GM12878 (cell line): ENCODE data around the gene SYTL4. TPM values are rescaled to one million over a fixed set of nuclear protein-coding genes. Genes with fewer than 3 reads are reported as not detected.

ENCODE experiments used
- ATAC-seq: fragments of 200-7000 bp; cut with Tn5 transposase; 3 replicates; pipeline ENCODE4 v1.9.1; 2020; ENCODE audit warnings: mild to moderate bottlenecking, moderate library complexity
- BruUV-seq: library from RNA; stranded (reverse); fragments of 400-500 nt; replicated peaks from 2 replicates; lab custom pipeline; 2021; lab: Mats Ljungman, UMichigan
- CTCF ChIA-PET: fragments of 300-600 bp; sonication (Branson Sonifier 250); formaldehyde crosslinking; extraction: SDS; loops from one replicate; lab custom pipeline; 2021; ENCODE audit warnings: inconsistent platforms; lab: Yijun Ruan, JAX
- POLR2A ChIA-PET: fragments of 350-600 bp; formaldehyde crosslinking; extraction: SDS; loops from one replicate; lab custom pipeline; 2021; ENCODE audit warnings: inconsistent platforms; lab: Charles Lee
- RAD21 ChIA-PET: fragments of 300-600 bp; sonication (Branson Sonifier 250); formaldehyde crosslinking; loops from one replicate; lab custom pipeline; 2023; ENCODE audit warnings: antibody characterized with exemption; ENCODE audit not compliant: unreplicated experiment; lab: Charles Lee
- SMC1A ChIA-PET: fragments of 300-600 bp; sonication (Branson Sonifier 250); formaldehyde crosslinking; loops from one replicate; lab custom pipeline; 2023; ENCODE audit not compliant: unreplicated experiment, uncharacterized antibody; lab: Charles Lee
- DNase-seq: peaks from one replicate; pipeline ENCODE4 v3.0.0-alpha.2; 2011; ENCODE audit warnings: low read depth, low spot score
- FAIRE-seq: peaks from 3 replicates; lab custom pipeline; 2011; peaks lifted over from hg19 to GRCh38; lab: Jason Lieb, UNC
- H2AFZ ChIP-seq: 2 replicates; pipeline ENCODE4 v1.6.0; 2011; ENCODE audit warnings: low read depth, low read length, control low read depth; ENCODE audit not compliant: control insufficient read depth
- H3K27ac ChIP-seq: 2 replicates; pipeline ENCODE4 v1.5.1; 2011; ENCODE audit warnings: control low read depth; ENCODE audit not compliant: control insufficient read depth, insufficient read depth
- H3K27me3 ChIP-seq, 2 experiments: replicated peaks in 1 of 2; 2 replicates each; pipeline versions ENCODE4 v1.6.0 to v1.6.1; 2011; ENCODE audit warnings: low read length in 1 of 2; ENCODE audit not compliant: control insufficient read depth in 2 of 2, insufficient read depth in 2 of 2
- H3K36me3 ChIP-seq, 2 experiments: 2 replicates each; pipeline ENCODE4 v1.5.1; 2011; ENCODE audit warnings: low read length in 1 of 2; ENCODE audit not compliant: control insufficient read depth in 2 of 2, insufficient read depth in 2 of 2
- H3K4me1 ChIP-seq: 2 replicates; pipeline ENCODE4 v1.6.1; 2011; ENCODE audit warnings: mild to moderate bottlenecking, low read length, moderate library complexity, mixed read lengths; ENCODE audit not compliant: control insufficient read depth, insufficient read depth
- H3K4me2 ChIP-seq: 2 replicates; pipeline ENCODE4 v1.6.0; 2011; ENCODE audit warnings: control low read depth; ENCODE audit not compliant: control insufficient read depth, insufficient read depth
- H3K4me3 ChIP-seq: fragments of 200-600 bp; sonication (generic); 2 replicates; pipeline ENCODE4 v1.5.1; 2016
- H3K79me2 ChIP-seq: 2 replicates; pipeline ENCODE4 v1.6.0; 2011; ENCODE audit warnings: low read length; ENCODE audit not compliant: control insufficient read depth, insufficient read depth
- H3K9ac ChIP-seq: 2 replicates; pipeline ENCODE4 v1.8.0; 2011; ENCODE audit warnings: low read length, control low read depth, mixed read lengths; ENCODE audit not compliant: control insufficient read depth, insufficient read depth
- H3K9me3 ChIP-seq: replicated peaks from 3 replicates; pipeline ENCODE4 v1.5.1; 2011; ENCODE audit warnings: mild to moderate bottlenecking, low read length; ENCODE audit not compliant: control insufficient read depth, insufficient read depth
- H4K20me1 ChIP-seq: 2 replicates; pipeline ENCODE4 v1.6.0; 2011; ENCODE audit not compliant: control insufficient read depth, insufficient read depth
- BACH1 ChIP-seq: fragments of 450-650 bp; IDR thresholded peaks from 2 replicates; pipeline ENCODE4 v1.6.1; 2017; ENCODE audit warnings: mild to moderate bottlenecking, borderline replicate concordance
- CHD1 ChIP-seq: IDR thresholded peaks from 2 replicates; pipeline ENCODE4 v1.6.1; 2012; ENCODE audit warnings: low read depth, low read length, improper control_type of control experiment
- CHD2 ChIP-seq: IDR thresholded peaks from 2 replicates; pipeline ENCODE4 v1.6.1; 2011; ENCODE audit warnings: low read depth, low read length, improper control_type of control experiment, borderline replicate concordance
- E2F4 ChIP-seq: IDR thresholded peaks from 2 replicates; pipeline ENCODE4 v1.6.1; 2012; ENCODE audit warnings: low read depth, low read length, improper control_type of control experiment
- E4F1 ChIP-seq: fragments of 450-650 bp; IDR thresholded peaks from 2 replicates; pipeline ENCODE4 v1.6.1; 2018; ENCODE audit warnings: borderline replicate concordance, mild to moderate bottlenecking; ENCODE audit not compliant: partially characterized antibody
- EGR1 ChIP-seq, 2 experiments: IDR thresholded peaks; 1 replicate in 1 of 2; 2 replicates in 1 of 2; pipeline ENCODE4 v1.6.1; 2011 to 2012; ENCODE audit warnings: low read depth in 2 of 2, low read length in 2 of 2, borderline replicate concordance in 1 of 2, mild to moderate bottlenecking in 1 of 2, moderate library complexity in 1 of 2
- GATAD2B ChIP-seq: fragments of 450-650 bp; conservative IDR thresholded peaks from 2 replicates; pipeline ENCODE4 v1.6.1; 2017; ENCODE audit warnings: low read depth, mild to moderate bottlenecking, moderate library complexity
- IKZF2 ChIP-seq, 2 experiments: fragments of 450-650 bp; IDR thresholded peaks; 2 replicates each; pipeline ENCODE4 v1.6.1; 2017; ENCODE audit warnings: mild to moderate bottlenecking in 2 of 2, moderate library complexity in 2 of 2
- IRF5 ChIP-seq: fragments of 450-650 bp; IDR thresholded peaks from 2 replicates; pipeline ENCODE4 v1.6.1; 2017; ENCODE audit warnings: borderline replicate concordance
- NR2F1 ChIP-seq: fragments of 450-650 bp; conservative IDR thresholded peaks from 2 replicates; pipeline ENCODE4 v1.6.1; 2017; ENCODE audit warnings: mild to moderate bottlenecking
- POLR2AphosphoS2 ChIP-seq: IDR thresholded peaks from 2 replicates; pipeline ENCODE4 v1.6.1; 2011; ENCODE audit warnings: low read depth, mild to moderate bottlenecking, low read length, improper control_type of control experiment, moderate library complexity
- RELA ChIP-seq: fragments of 450-650 bp; IDR thresholded peaks from 2 replicates; pipeline ENCODE4 v1.8.0; 2014; ENCODE audit warnings: borderline replicate concordance; ENCODE audit not compliant: partially characterized antibody
- TARDBP ChIP-seq: IDR thresholded peaks from 2 replicates; pipeline ENCODE4 v1.6.1; 2016; ENCODE audit warnings: borderline replicate concordance
- TCF3 ChIP-seq: IDR thresholded peaks from 2 replicates; pipeline ENCODE4 v1.6.1; 2012; ENCODE audit warnings: low read depth, mild to moderate bottlenecking, low read length, borderline replicate concordance; ENCODE audit not compliant: insufficient read depth
- USF1 ChIP-seq: IDR thresholded peaks from 2 replicates; pipeline ENCODE4 v1.6.1; 2011; ENCODE audit warnings: borderline replicate concordance, low read depth, mild to moderate bottlenecking, moderate library complexity, mixed read lengths, low read length; ENCODE audit not compliant: insufficient read depth; ENCODE audit errors: extremely low read length
- USF2 ChIP-seq: IDR thresholded peaks from 2 replicates; pipeline ENCODE4 v1.6.1; 2011; ENCODE audit warnings: low read depth, low read length, improper control_type of control experiment, borderline replicate concordance
- YY1 ChIP-seq: IDR thresholded peaks from 2 replicates; pipeline ENCODE4 v1.6.1; 2011; ENCODE audit warnings: low read depth, mild to moderate bottlenecking, low read length
- WGBS: methylation state at CpG from one replicate; pipeline ENCODE4 v1.1.6; 2016; ENCODE audit warnings: low lambda C conversion rate; ENCODE audit not compliant: insufficient replicate concordance, insufficient coverage; ENCODE audit errors: missing lambda C conversion rate; 5-methylcytosine and 5-hydroxymethylcytosine counted together
- in situ Hi-C: fragments of 300-500 bp; cut with MboI; formaldehyde crosslinking; loops from 9 replicates; pipeline ENCODE4 v1.14.3; 2018; ENCODE audit warnings: mixed read lengths
- intact Hi-C: fragments of 100-400 bp; cut with micrococcal nuclease; formaldehyde crosslinking; loops from one replicate; pipeline ENCODE4 v1.14.2; 2022; ENCODE audit not compliant: unreplicated experiment
- polyA plus RNA-seq, 11 experiments: library from polyadenylated mRNA; depleted of rRNA in 4 of 11; unstranded in 6 of 11; stranded (reverse) in 5 of 11; fragments of >200 nt; fragmentation: Nextera tagmentation in 4 of 11; fragmentation: Illumina TruSeq in 1 of 11; extraction: Ambion mirVana in 4 of 11; extraction: Trizol in 1 of 11; gene quantifications; 1 replicate in 1 of 11; 2 replicates in 10 of 11; pipeline versions ENCODE4 v1.2.1 to v1.2.3, GENCODE V29; 2011 to 2016; ENCODE audit warnings: inconsistent platforms in 2 of 11, missing spikeins in 2 of 11, low read depth in 1 of 11
- total RNA-seq, 4 experiments: library from RNA; depleted of rRNA in 3 of 4; stranded (reverse); fragments of >200 nt in 3 of 4; fragmentation: Illumina TruSeq in 1 of 4; extraction: Trizol in 1 of 4; gene quantifications; 2 replicates each; pipeline versions ENCODE4 v1.2.1 to v1.2.3, GENCODE V29; 2013 to 2021

SYTL4 gene
- total and polyA plus RNA-seq, 10 of the 15 experiments (the other 5 are each of a cell fraction or from before 2014, with no cell fraction given) = 0.07 to 0.74 (median 0.19) TPM; not detected in 2

GRCh38 chrX:100672966-100673365 is 59.0 kb downstream of the SYTL4 start (continued):
- no peak for TF ChIP-seq USF2
- TF ChIP-seq IRF5 = no peak
- TF ChIP-seq E2F4 = no peak
- no peak for TF ChIP-seq NR2F1
- TF ChIP-seq YY1 = no peak

- in situ Hi-C loops = no loop called here
- TF ChIP-seq TCF3 (no peak), RELA (no peak), BACH1 (no peak), GATAD2B (no peak), CHD1 (no peak), POLR2AphosphoS2 (no peak), TARDBP (no peak), EGR1 (IDR thresholded peaks at IDR 0.05; ENCODE audit: borderline replicate concordance in 1 of 2, low read depth in 2 of 2, low read length in 2 of 2) (no peak), E4F1 (no peak), IKZF2 (IDR thresholded peaks at IDR 0.05) (no peak), USF1 (no peak), CHD2 (no peak)
Observed at GRCh38 chrX:100663642-100664041, 68.3 kb downstream of the SYTL4 start.

More at GRCh38 chrX:100663642-100664041, 68.3 kb downstream of the SYTL4 start:
- FAIRE-seq (no peak), ATAC-seq (no peak), DNase-seq (no peak)
- no peak overlapping the region for H3K27ac ChIP-seq
- BruUV-seq = no TSS peak
- H3K79me2 ChIP-seq = no peaks in the 10 kb centered on the region
- H4K20me1 ChIP-seq = no peaks in the 10 kb centered on the region
- no peaks in the 10 kb centered on the region for H3K9me3 ChIP-seq
- H3K9ac ChIP-seq = no peak overlapping the region
- H3K4me3 ChIP-seq = no peak overlapping the region
- ChIA-PET SMC1A (interaction anchor here (0.8 kb wide), 1 partner anchor 20 kb away, joined by 4 read pairs; the partner anchor contains the start of gene SRPX2), RAD21 (no interaction called here), POLR2A (no interaction called here), CTCF (interaction anchor here (0.6 kb wide), 1 partner anchor 915 kb away, joined by 3 read pairs; no protein-coding TSS in a partner anchor)
- no peaks in the 10 kb centered on the region for H3K36me3 ChIP-seq
- H2AFZ ChIP-seq = no peak overlapping the region
- H3K4me1 ChIP-seq = no peaks in the 10 kb centered on the region
- H3K4me2 ChIP-seq = no peak overlapping the region
- no peaks in the 10 kb centered on the region for H3K27me3 ChIP-seq
- intact Hi-C loops = no loop called here
- WGBS = 8% methylated on average over 2 of the region's 2 CpGs
